HL-60 (cell line): ENCODE measurements around the gene TBC1D12.

Experiments
- DNase-seq, 2 experiments: peaks; one replicate each; pipeline ENCODE4 v3.0.0-alpha.2; 2010 to 2020; ENCODE audit warnings: low read depth in 1 of 2, low spot score in 1 of 2
- H3K27ac ChIP-seq: fragments of 250-450 bp; sonication (Bioruptor Pico); replicated peaks from 2 replicates; pipeline ENCODE4 v1.5.1; 2020; ENCODE audit warnings: mild to moderate bottlenecking, moderate library complexity
- H3K27me3 ChIP-seq: fragments of 250-450 bp; sonication (Bioruptor Pico); 2 replicates; pipeline ENCODE4 v1.5.1; 2021; ENCODE audit warnings: mild to moderate bottlenecking, moderate library complexity; ENCODE audit not compliant: insufficient read depth, poor library complexity, severe bottlenecking
- H3K4me3 ChIP-seq: replicated peaks from 2 replicates; pipeline ENCODE4 v1.5.1; 2011; ENCODE audit warnings: mild to moderate bottlenecking, control low read depth, low read length; ENCODE audit not compliant: insufficient read depth
- GABPA ChIP-seq: IDR thresholded peaks from 2 replicates; pipeline ENCODE4 v1.6.1; 2012; ENCODE audit warnings: low read depth
- POLR2AphosphoS5 ChIP-seq: IDR thresholded peaks from 2 replicates; pipeline ENCODE4 v1.6.1; 2012; ENCODE audit warnings: low read depth
- SPI1 ChIP-seq: IDR thresholded peaks from 2 replicates; pipeline ENCODE4 v1.6.1; 2012; ENCODE audit warnings: low read depth, mild to moderate bottlenecking, borderline replicate concordance
- TF ChIP-seq, protein P1 (sequence below): IDR thresholded peaks from one replicate; pipeline ENCODE4 v1.5.1; 2011; ENCODE audit warnings: low read length, control low read depth, inconsistent platforms; ENCODE audit not compliant: insufficient read depth
- TF ChIP-seq, protein P2 (sequence below): IDR thresholded peaks from 2 replicates; pipeline ENCODE4 v1.6.1; 2012; ENCODE audit warnings: low read depth; ENCODE audit not compliant: insufficient replicate concordance

Gene TBC1D12

DNA sequence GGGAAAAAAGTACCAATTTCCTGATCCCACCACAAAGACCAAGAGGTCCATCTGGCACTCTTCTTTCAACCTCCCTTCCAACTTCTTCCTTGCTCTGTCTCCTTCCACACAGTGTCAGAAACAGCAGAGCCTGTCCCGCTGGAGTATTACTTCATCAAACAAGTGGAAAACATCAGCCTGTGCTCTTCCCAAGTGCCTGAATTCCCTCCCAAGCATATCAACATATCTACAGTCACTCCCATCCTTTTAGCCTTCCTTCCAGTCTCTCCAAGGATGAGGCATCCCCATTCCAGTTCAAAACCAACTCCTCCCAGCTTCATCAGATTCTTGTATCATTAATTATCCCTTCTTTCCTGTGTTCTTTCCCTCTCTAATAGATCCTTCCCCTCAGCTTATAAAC is 37.9 kb upstream of the TBC1D12 start:
- H3K4me3 ChIP-seq: no peak overlapping the region
- TF ChIP-seq, protein P1, sequence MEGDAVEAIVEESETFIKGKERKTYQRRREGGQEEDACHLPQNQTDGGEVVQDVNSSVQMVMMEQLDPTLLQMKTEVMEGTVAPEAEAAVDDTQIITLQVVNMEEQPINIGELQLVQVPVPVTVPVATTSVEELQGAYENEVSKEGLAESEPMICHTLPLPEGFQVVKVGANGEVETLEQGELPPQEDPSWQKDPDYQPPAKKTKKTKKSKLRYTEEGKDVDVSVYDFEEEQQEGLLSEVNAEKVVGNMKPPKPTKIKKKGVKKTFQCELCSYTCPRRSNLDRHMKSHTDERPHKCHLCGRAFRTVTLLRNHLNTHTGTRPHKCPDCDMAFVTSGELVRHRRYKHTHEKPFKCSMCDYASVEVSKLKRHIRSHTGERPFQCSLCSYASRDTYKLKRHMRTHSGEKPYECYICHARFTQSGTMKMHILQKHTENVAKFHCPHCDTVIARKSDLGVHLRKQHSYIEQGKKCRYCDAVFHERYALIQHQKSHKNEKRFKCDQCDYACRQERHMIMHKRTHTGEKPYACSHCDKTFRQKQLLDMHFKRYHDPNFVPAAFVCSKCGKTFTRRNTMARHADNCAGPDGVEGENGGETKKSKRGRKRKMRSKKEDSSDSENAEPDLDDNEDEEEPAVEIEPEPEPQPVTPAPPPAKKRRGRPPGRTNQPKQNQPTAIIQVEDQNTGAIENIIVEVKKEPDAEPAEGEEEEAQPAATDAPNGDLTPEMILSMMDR: no peak
- H3K27ac ChIP-seq: no peak overlapping the region
- no peak for DNase-seq
- H3K27me3 ChIP-seq: no peaks in the 10 kb centered on the region

DNA sequence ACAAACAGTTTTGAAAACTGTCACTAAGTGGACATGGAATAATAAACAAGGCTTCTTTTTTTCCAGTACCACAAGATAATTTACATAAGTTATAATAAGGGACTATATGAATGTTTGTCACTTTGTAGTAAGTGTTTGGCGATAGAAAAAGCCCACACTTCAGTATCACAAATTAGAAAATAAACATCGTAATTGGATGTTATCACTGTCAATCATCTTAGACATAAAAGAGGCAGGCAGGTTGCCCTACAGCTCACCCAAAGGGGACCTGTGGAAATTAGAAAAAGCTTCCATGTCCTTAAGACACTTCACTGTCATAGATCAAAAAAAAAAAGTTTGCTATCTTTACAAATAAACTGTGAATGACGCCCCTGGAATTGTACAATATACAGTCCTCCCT is 36.0 kb upstream of the TBC1D12 start:
- no peak overlapping the region for H3K27ac ChIP-seq

DNA sequence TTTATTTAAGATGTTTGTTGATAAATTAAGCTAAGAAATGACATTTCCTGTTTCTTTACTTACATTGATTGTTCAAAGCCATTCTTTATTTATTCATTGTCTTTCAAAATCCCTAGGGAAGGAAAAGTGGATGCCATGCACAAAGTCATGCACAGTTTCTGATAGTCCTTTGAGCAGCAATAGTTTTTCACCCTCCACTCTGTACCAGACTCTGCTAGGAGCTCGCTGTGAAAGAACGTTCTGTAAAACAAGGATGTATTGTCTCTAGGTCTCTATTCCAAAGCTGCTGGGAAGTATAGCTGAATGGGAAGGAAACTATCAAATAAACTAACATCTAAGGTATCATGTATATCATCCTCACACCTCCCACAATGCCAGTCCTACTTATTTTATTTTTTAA is 31.8 kb upstream of the TBC1D12 start:
- Histone ChIP-seq H3K27ac (no peak overlapping the region), H3K27me3 (peaks cover 3% of the 10 kb centered on the region), H3K4me3 (no peak overlapping the region)
- DNase-seq: no peak
- TF ChIP-seq POLR2AphosphoS5 (no peak), SPI1 (no peak), GABPA (no peak)
- TF ChIP-seq, protein P1: no peak
- TF ChIP-seq, protein P2, sequence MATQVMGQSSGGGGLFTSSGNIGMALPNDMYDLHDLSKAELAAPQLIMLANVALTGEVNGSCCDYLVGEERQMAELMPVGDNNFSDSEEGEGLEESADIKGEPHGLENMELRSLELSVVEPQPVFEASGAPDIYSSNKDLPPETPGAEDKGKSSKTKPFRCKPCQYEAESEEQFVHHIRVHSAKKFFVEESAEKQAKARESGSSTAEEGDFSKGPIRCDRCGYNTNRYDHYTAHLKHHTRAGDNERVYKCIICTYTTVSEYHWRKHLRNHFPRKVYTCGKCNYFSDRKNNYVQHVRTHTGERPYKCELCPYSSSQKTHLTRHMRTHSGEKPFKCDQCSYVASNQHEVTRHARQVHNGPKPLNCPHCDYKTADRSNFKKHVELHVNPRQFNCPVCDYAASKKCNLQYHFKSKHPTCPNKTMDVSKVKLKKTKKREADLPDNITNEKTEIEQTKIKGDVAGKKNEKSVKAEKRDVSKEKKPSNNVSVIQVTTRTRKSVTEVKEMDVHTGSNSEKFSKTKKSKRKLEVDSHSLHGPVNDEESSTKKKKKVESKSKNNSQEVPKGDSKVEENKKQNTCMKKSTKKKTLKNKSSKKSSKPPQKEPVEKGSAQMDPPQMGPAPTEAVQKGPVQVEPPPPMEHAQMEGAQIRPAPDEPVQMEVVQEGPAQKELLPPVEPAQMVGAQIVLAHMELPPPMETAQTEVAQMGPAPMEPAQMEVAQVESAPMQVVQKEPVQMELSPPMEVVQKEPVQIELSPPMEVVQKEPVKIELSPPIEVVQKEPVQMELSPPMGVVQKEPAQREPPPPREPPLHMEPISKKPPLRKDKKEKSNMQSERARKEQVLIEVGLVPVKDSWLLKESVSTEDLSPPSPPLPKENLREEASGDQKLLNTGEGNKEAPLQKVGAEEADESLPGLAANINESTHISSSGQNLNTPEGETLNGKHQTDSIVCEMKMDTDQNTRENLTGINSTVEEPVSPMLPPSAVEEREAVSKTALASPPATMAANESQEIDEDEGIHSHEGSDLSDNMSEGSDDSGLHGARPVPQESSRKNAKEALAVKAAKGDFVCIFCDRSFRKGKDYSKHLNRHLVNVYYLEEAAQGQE: no peak

More for the DNA sequence above, 36.0 kb upstream of the TBC1D12 start:
- TF ChIP-seq SPI1 (no peak), GABPA (no peak), POLR2AphosphoS5 (no peak)
- TF ChIP-seq, protein P2: no peak
- TF ChIP-seq, protein P1: no peak
- no peak overlapping the region for H3K4me3 ChIP-seq
- H3K27me3 ChIP-seq: no peaks in the 10 kb centered on the region
- no peak for DNase-seq

DNA sequence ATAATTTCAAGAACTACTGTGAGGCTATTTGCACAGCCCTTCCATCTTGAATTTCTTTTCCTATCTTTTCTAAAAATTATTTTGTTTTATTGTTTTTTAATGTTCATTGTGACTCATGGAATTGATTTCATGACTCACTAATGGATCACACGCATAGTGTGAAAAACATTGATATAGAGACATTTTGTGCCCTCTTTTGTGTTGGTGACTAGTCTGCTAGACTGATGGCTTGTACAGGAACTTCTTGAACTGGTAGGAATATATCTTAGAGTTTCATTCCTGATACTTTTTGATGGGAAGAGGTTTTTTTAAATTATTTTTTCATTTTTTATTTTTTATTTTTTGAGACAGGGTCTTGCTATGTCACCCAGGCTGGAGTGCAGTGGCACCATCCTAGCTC is 27.0 kb upstream of the TBC1D12 start:
- DNase-seq: no peak
- no peak overlapping the region for H3K27ac ChIP-seq
- H3K27me3 ChIP-seq: peaks cover 3% of the 10 kb centered on the region
- H3K4me3 ChIP-seq: no peak overlapping the region
- TF ChIP-seq POLR2AphosphoS5: no peak
- TF ChIP-seq, protein P1: no peak
- TF ChIP-seq GABPA: no peak
- TF ChIP-seq SPI1: no peak
- TF ChIP-seq, protein P2: no peak
